K562 treated with DMSO at 1 percent for 24 hours (cell line): ENCODE measurements around the gene CLIC1. TPM values are rescaled to one million over a fixed set of nuclear protein-coding genes. Genes with fewer than 3 reads are reported as not detected.

Experiments used
- total RNA-seq: library from RNA; unstranded; fragments of 300-600 nt; gene quantifications from 2 replicates; pipeline ENCODE4 v1.2.3, GENCODE V29; 2022; ENCODE audit warnings: low read depth; ENCODE audit not compliant: insufficient read depth

Gene CLIC1
- 1,325 and 1,384 TPM in 2 replicates for total RNA-seq

DNA sequence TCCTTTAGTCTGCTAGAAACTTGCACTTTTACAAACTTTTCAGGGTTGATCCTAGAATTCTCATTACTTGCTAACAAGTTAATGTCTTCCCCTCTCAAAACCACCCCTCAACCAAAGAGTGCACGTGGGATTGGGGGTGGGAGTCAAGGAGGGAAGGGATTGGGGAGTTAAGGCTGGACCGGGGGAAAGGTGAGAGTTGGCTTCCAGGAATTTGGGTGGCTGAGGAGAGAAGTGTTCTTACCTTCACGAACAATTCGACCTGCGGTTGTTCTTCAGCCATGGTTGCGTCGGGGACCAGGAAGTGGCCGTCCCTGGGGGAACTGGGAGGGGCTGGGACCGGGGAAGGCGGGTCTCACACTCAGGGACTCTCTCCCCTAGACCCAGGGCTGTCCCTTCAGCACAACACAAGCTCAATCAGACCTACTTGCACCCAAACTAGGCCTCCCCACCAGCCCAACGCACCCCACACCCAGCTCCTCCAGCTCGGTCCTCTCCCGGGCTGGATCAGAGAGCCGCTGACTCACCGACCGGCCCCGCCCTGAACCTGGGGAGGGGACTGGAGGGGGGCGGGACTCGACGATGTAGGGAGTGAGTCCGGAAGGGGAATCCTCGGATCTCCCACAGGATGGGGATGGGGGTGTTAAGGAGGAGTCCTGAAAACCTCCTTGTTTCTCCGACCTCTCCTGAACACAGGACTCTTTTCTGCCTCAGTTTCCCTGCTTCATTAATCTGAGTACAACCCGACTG is at the start of gene CLIC1:
Gene CLIC1, minus strand, starts transcription at position 510 of the 747 bp plus-strand sequence. Its CDS starts 230 bp downstream, at position 280.

DNA sequence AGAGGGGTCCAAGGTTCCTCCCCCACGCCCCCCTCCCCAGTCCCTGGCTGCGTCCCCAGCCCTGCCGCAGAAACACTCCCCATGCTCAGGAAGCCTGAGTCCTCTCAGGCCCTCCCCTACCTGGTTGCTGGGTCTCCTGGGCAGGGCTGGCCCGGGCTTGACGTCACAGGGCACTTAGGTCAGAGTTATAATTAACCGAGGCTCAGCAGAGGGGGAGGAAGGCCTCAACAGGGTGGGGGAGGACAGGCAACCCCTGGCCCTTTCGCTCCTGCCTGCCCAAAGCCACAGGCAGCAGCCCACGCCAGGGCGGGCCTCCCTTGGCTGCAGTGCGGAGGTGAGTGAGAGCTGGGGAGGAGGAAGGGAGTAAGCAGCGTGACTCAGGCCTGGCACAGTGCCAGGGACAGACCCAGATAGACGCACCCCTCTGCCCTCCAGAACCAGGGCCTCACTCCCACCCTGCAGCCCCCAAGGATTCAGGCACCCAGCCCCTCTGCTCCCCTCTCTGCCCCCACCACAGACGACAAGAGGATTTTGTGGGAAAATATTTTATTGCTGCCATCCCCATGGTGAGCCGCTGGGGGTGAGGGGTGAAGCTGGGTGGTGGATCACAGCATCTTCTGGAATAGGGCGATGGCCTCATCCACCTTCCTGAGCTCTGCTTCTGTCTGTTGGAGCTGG is 40.8 kb upstream of the CLIC1 start, which contains the start of gene VWA7:
Gene VWA7, minus strand, starts transcription at position 340 of the 678 bp plus-strand sequence. CDS start 549 bp downstream, outside the sequence.

DNA sequence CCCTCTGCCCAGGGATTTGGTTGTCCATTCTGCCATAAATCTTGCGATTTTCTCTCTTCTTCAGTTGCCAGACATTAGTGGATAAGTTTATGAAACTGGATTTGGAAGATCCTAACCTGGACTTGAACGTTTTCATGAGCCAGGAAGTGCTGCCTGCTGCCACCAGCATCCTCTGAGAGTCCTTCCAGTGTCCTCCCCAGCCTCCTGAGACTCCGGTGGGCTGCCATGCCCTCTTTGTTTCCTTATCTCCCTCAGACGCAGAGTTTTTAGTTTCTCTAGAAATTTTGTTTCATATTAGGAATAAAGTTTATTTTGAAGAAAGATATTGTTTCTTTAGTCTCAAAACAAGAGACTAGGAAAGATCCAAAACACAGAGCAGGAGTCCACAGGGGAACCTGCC is 26.0 kb upstream of the CLIC1 start, which contains the start of gene SAPCD1:
Gene SAPCD1, plus strand, starts transcription at position 301 of the 400 bp plus-strand sequence. CDS start 399 bp downstream, outside the sequence.

DNA sequence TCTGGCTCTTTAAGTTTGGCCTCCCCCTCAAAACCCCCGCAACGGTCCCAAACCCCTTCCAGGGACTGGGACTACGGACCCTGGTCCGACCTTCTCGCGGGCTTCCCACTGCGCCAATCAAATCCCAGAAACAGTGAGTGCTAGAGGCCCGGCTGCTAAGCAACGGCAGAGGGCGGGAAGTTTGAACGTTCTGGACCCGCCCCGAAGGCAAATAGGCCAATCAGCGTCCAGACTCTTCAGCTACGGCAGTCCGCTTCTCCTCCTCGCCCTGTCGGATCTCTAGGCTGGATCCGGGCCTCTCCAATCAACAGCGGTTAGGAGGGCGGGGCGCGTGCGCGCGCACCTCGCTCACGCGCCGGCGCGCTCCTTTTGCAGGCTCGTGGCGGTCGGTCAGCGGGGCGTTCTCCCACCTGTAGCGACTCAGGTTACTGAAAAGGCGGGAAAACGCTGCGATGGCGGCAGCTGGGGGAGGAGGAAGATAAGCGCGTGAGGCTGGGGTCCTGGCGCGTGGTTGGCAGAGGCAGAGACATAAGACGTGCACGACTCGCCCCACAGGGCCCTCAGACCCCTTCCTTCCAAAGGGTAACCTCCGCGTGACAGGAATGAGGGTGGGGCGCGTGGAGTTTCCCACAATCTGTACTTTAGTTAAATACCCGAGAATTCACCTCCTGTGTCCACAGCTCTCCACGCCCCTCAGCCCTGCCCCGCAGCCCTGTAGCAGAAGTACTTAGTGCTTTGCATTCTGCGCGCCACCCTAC is 3.5 kb upstream of the CLIC1 start, which contains the start of gene MSH5:
Gene MSH5, plus strand, starts transcription at position 367 of the 758 bp plus-strand sequence. CDS start 462 bp downstream, outside the sequence.

DNA sequence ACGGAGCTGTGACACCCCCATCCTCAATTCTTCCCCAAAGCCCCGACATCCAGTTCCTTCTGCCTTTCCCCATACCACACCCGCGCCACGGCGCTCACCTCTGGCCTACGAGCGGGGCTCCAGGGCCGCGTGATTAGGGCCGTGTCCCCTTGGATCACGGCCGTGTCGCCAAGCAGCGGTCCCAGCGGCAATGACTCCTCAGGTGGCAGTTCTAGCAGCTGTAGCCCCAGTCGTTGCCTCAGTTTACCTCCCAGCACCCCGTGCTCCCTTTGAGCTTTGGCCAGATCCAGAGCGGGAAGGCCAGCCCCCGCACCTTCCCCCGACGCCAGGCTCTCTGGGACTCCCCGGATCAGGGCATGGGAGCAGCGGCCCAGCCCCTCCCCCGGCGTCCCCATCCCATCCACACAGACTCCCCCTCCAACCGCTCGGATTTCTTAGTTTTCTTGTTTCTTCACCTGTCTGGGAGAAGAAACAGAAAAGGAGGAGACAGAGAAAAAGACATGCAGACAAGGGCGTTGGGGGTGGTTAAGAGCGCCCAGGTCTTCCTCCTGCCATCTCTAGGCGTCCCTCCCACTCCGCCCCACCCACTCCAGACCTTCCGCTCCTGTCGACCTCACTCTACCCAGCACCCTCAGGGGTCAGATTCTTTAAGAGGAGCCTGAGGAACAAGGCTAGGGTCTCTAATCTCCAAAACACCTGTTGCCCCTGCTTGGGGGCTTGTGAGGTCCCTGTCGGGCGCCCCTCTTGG is 7.4 kb downstream of the CLIC1 start, which contains the start of gene DDAH2:
Gene DDAH2, minus strand, starts transcription at position 533 of the 748 bp plus-strand sequence. Its CDS starts 138 bp downstream, at position 395.

DNA sequence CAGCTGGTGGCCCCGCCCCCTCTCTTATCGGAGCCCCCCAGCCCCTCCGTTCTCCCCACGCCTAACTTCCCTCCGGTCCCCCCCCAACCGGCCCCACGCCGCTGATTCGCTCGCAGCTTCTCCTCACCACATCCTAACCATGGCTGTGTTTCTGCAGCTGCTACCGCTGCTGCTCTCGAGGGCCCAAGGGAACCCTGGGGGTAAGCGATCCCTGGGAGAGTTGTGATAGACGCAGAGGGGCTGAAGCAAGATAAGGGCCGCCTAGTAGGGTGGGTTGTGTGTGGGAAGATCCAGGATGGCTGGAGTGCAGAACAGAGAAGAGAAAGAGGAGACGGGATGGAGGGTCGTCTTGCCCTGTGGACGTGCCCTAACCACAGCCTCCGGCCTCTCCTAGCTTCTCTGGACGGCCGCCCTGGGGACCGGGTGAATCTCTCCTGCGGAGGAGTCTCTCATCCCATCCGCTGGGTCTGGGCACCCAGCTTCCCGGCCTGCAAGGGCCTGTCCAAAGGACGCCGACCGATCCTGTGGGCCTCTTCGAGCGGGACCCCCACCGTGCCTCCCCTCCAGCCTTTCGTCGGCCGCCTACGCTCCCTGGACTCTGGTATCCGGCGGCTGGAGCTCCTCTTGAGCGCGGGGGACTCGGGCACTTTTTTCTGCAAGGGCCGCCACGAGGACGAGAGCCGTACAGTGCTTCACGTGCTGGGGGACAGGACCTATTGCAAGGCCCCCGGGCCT is 12.9 kb downstream of the CLIC1 start, which contains the start of gene MPIG6B:
Gene MPIG6B, plus strand, starts transcription at position 129 of the 735 bp plus-strand sequence. Its CDS starts 11 bp downstream, at position 140.

DNA sequence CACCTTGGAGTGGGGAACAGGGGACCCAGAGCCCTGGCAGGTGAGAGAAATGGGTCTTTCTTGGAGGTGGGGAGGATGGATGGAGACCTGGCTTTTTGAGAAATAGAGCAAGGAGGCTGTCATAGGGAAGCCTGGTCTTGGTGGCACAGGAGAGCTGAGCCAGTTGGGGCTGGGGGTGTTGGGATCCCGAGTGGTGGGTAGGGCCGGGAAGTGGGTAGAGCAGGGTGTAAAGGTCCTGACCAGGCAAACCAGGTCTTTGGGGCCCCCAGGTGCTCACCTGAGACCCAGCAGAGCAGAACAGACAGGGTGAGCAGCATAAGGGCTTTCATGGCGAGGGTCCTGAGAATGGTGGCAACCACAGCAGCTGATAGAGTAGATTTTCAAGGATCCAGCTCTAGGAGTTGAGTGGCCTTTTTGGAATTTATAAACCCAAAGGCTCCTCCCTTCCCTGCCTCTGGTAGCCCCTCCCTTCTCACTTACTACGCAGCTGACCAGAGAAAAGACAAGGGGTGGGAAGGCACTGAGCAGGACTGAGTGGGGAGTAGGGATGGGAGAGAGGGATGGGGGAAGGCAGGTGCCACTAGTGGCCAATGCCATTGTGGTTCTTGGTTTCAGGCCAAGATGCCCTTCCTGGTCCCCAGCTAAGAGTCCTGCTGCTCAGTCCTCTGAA is 14.8 kb downstream of the CLIC1 start, which contains the start of gene LY6G6C:
Gene LY6G6C, minus strand, starts transcription at position 396 of the 670 bp plus-strand sequence. Its CDS starts 67 bp downstream, at position 329.

DNA sequence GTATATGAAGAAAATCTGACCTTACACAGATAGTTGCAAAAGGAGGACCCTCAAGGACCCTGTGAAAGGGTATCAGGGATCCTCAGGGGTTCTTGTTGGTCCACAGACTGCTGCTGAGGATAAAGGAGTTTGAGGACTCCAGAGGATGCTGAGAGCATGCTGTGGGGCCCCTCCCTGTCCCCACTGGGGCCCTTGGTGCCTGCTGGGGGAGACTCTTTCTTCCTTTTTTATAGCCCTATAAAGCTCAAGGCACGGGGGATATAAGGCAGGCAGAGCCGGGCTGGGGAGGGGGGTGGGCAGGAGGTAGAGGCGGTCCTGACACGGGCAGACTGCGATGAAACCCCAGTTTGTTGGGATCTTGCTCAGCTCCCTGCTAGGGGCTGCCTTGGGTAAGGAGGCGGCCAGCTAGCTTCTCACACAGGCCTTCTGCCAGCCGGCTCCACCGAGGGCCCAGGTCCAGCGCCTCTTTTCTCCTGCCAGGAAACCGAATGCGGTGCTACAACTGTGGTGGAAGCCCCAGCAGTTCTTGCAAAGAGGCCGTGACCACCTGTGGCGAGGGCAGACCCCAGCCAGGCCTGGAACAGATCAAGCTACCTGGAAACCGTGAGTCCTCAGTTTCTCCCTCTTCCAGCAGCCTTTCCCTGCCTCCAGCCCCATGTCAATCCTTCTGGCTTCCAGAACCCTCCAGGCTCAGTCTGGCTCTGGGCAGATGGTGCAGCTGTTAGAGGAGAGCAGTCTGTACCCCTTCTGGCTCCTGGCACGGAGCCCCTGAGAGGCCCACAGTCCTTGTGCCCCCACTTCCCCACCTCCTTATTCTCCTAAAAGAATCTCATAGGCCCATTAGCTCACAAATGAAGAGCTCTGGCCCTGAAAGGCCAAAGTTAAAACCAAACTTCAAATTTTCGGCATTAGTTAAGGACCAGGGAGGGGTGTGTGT is 21.0 kb downstream of the CLIC1 start, which contains the start of gene LY6G6D:
Gene LY6G6D, plus strand, starts transcription at position 327 of the 937 bp plus-strand sequence. Its CDS starts 8 bp downstream, at position 335.

DNA sequence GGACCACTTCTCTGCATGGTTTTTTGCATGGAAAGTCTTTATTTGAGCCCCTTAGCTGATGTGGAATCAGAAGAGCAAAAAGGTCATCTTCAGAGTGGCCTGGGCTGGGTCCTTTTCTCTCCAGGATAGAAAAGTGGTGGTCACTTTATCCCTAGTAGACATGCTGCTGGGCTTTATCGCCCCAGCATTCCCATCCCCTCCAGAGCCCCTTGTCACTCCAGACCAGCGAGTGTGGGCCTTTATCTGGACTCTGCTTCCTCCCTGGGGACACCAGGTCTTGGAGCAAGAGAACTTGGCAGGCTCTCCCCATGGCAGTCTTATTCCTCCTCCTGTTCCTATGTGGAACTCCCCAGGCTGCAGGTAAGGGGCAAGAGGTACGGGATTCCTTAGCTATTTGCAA is 29.7 kb downstream of the CLIC1 start, which contains the start of gene LY6G6F:
Gene LY6G6F, plus strand, starts transcription at position 268 of the 400 bp plus-strand sequence. Its CDS starts 41 bp downstream, at position 309.

DNA sequence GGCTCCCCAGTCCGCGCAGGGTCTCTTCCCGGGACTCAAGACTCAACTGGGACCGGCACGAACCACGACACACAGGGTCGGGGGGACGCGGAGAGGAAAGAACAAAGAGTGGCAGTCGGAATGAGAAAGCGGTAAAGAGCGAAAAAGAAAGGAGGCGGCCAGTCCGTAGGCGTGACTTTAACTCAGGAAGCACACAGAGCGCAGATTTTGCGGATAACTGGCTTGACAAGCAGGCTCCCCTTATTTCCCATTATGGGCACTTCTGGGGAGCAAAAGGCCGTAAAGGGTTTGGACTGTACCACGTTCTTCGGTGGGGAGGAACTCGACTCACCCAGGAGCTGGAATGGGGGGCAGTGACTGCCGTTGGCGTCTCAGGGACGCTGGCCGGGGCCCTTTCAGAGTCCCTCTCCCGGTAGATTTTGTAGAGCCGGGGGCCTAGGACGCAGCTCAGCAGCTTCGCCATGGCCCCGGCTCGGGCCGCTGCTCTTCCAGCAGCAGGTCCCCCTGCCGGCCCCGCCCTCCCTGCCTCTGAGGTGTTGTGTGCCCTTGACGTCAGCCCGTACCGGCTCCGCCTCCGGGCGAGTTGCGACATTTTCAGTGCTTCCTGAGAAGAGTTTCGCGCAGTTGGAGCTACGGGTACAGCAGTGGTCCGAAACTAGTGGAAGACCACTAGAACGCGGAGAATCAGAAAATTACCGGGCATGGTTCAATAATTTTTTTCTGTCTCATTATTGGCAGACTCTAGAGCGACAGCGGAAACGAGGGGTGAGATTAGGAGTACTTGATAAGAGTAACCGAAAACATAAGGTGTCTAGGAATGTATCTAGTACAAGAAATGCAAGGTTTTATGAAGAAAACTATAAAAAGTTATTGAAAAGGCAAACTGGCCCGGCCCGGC is 33.3 kb downstream of the CLIC1 start, which contains the start of gene ABHD16A:
Gene ABHD16A, minus strand, starts transcription at position 506 of the 898 bp plus-strand sequence. Its CDS starts 43 bp downstream, at position 463.

Other genes starting within 250 kb of the CLIC1 start
- gene MICB, start 238.4 kb downstream of the CLIC1 start, total RNA-seq, result 27.4 and 28.7 TPM in 2 replicates
- gene MCCD1, start 207.6 kb downstream of the CLIC1 start, total RNA-seq, result not detected in 2 replicates
- 156 and 175 TPM in 2 replicates for gene DDX39B, start 194.5 kb downstream of the CLIC1 start, total RNA-seq
- not detected in 2 replicates for gene ATP6V1G2, start 189.9 kb downstream of the CLIC1 start, total RNA-seq
- gene NFKBIL1, start 188.9 kb downstream of the CLIC1 start, total RNA-seq, result 78.2 and 92.3 TPM in 2 replicates
- gene LTA, start 164.2 kb downstream of the CLIC1 start, total RNA-seq, result 0.42 TPM in 1 of 2 replicates, not detected in the other
- 0.32 and 0.80 TPM in 2 replicates for gene TNF, start 161.0 kb downstream of the CLIC1 start, total RNA-seq
- gene LTB, start 154.1 kb downstream of the CLIC1 start, total RNA-seq, result 2.1 TPM in 1 of 2 replicates, not detected in the other
- 1.2 and 4.7 TPM in 2 replicates for gene LST1, start 150.3 kb downstream of the CLIC1 start, total RNA-seq
- 1.8 and 2.2 TPM in 2 replicates for gene NCR3, start 143.5 kb downstream of the CLIC1 start, total RNA-seq
- gene AIF1, start 121.3 kb downstream of the CLIC1 start, total RNA-seq, result 8.9 and 11.5 TPM in 2 replicates
- 276 and 279 TPM in 2 replicates for gene PRRC2A, start 115.8 kb downstream of the CLIC1 start, total RNA-seq
- 470 and 501 TPM in 2 replicates for gene BAG6, start 83.9 kb downstream of the CLIC1 start, total RNA-seq
- gene APOM, start 80.6 kb downstream of the CLIC1 start, total RNA-seq, result 5.6 and 8.4 TPM in 2 replicates
- 42.1 and 44.2 TPM in 2 replicates for gene C6orf47, start 75.8 kb downstream of the CLIC1 start, total RNA-seq
- gene GPANK1, start 71.5 kb downstream of the CLIC1 start, total RNA-seq, result 62.9 and 68.1 TPM in 2 replicates
- 569 and 630 TPM in 2 replicates for gene CSNK2B, start 70.5 kb downstream of the CLIC1 start, total RNA-seq
- 4.5 and 6.0 TPM in 2 replicates for gene LY6G5B, start 66.6 kb downstream of the CLIC1 start, total RNA-seq
- gene LY6G5C, start 55.5 kb downstream of the CLIC1 start, total RNA-seq, result 0.45 TPM in 1 of 2 replicates, not detected in the other
- gene ABHD16A, start 33.2 kb downstream of the CLIC1 start, total RNA-seq, result 104 and 110 TPM in 2 replicates
- not detected in 2 replicates for gene LY6G6F, start 29.7 kb downstream of the CLIC1 start, total RNA-seq
- gene LY6G6D, start 21.2 kb downstream of the CLIC1 start, total RNA-seq, result not detected in 2 replicates
- not detected in 2 replicates for gene LY6G6C, start 14.8 kb downstream of the CLIC1 start, total RNA-seq
- not detected in 2 replicates for gene MPIG6B, start 13.2 kb downstream of the CLIC1 start, total RNA-seq
- 60.3 and 69.2 TPM in 2 replicates for gene DDAH2, start 7.2 kb downstream of the CLIC1 start, total RNA-seq
- gene MSH5, start 3.5 kb upstream of the CLIC1 start, total RNA-seq, result 31.2 and 34.8 TPM in 2 replicates
- gene SAPCD1, start 26.1 kb upstream of the CLIC1 start, total RNA-seq, result 4.5 and 5.1 TPM in 2 replicates
- 5.7 and 7.6 TPM in 2 replicates for gene VWA7, start 40.8 kb upstream of the CLIC1 start, total RNA-seq
- 128 and 134 TPM in 2 replicates for gene VARS1, start 59.2 kb upstream of the CLIC1 start, total RNA-seq
- gene LSM2, start 70.4 kb upstream of the CLIC1 start, total RNA-seq, result 164 and 168 TPM in 2 replicates
- gene HSPA1L, start 78.8 kb upstream of the CLIC1 start, total RNA-seq, result 4.2 and 4.5 TPM in 2 replicates
- gene HSPA1A, start 79.0 kb upstream of the CLIC1 start, total RNA-seq, result 1,066 and 1,122 TPM in 2 replicates
- 895 and 916 TPM in 2 replicates for gene HSPA1B, start 91.2 kb upstream of the CLIC1 start, total RNA-seq
- gene NEU1, start 126.3 kb upstream of the CLIC1 start, total RNA-seq, result 325 and 330 TPM in 2 replicates
- gene SLC44A4, start 142.5 kb upstream of the CLIC1 start, total RNA-seq, result 10.9 and 11.4 TPM in 2 replicates
- gene EHMT2, start 161.2 kb upstream of the CLIC1 start, total RNA-seq, result 93.8 and 95.0 TPM in 2 replicates
- gene ZBTB12, start 165.6 kb upstream of the CLIC1 start, total RNA-seq, result 8.6 and 11.4 TPM in 2 replicates
- gene C2, start 191.2 kb upstream of the CLIC1 start, total RNA-seq, result 7.2 and 10.1 TPM in 2 replicates
- 2.5 and 2.8 TPM in 2 replicates for gene CFB, start 209.6 kb upstream of the CLIC1 start, total RNA-seq
- 120 and 122 TPM in 2 replicates for gene NELFE, start 222.4 kb upstream of the CLIC1 start, total RNA-seq
- 75.7 and 86.4 TPM in 2 replicates for gene SKIC2, start 222.6 kb upstream of the CLIC1 start, total RNA-seq
- 23.3 and 24.2 TPM in 2 replicates for gene DXO, start 235.6 kb upstream of the CLIC1 start, total RNA-seq
- gene C4A, start 245.5 kb upstream of the CLIC1 start, total RNA-seq, result 4.4 and 5.0 TPM in 2 replicates